ENCODE results near the gene MAP3K20.
"Not testable (repeated sequence)": the region's sequence is repeated elsewhere in the genome, so short reads cannot be mapped to it uniquely, and the experiment has no call there.

Gene MAP3K20

DNA sequence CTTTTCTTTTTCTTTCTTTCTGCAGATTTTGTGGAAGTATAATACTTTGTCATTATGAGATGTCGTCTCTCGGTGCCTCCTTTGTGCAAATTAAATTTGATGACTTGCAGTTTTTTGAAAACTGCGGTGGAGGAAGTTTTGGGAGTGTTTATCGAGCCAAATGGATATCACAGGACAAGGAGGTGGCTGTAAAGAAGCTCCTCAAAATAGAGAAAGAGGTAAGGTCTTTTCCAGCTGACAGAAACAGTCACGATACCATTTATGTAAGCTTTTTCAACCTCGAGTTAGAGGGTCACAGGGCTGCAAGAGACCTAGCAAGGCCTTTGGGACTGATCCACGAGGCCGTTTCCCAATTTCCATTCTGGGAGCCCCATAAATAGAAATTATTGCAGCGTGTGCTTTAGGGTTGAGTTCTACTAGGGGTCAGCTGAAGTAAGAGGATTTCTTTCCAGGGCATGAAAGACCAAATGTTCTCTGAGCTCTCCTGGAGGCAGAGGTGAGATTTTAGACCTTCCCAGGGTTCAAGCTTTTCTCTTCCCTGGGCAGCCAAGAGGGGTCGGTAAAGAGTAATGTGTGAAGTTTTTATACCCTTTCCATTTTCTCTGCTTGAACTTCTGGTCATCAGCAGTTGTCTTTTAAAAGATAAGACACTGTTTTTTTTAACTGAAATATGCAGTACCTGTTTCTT is 15.5 kb downstream of the MAP3K20 start:
- no peaks in the 10 kb centered on the region for H3K9me3 ChIP-seq (ENCODE audit: low read length)
- H3K27me3 ChIP-seq (ENCODE audit: control insufficient read depth in 1 of 2, insufficient read depth in 2 of 2, low read length in 2 of 2) = no peaks in the 10 kb centered on the region
- peak overlapping the region; percentile 29 for H3K9ac ChIP-seq (ENCODE audit: low read length)
- peaks cover 52% of the 10 kb centered on the region for H3K4me1 ChIP-seq (ENCODE audit: insufficient read depth, low read length)
- peak overlapping the region in 1 of 2 donors; percentile 30 for H3K4me3 ChIP-seq (ENCODE audit: low read depth in 1 of 2, low read length in 2 of 2)
- H3K36me3 ChIP-seq (ENCODE audit: insufficient read depth, low read length) = peaks cover 7% of the 10 kb centered on the region
- H3K27ac ChIP-seq (ENCODE audit: low read depth, low read length) = peak overlapping the region; percentile 71

- Histone ChIP-seq H3K36me3 (ENCODE audit: insufficient read depth, low read length) (peaks cover 13% of the 10 kb centered on the region), H3K27me3 (ENCODE audit: control insufficient read depth in 1 of 2, insufficient read depth in 2 of 2, low read length in 2 of 2) (no peaks in the 10 kb centered on the region), H3K9me3 (ENCODE audit: low read length) (no peaks in the 10 kb centered on the region), H3K9ac (ENCODE audit: low read length) (peak overlapping the region; percentile 29), H3K4me3 (ENCODE audit: low read depth in 1 of 2, low read length in 2 of 2) (no peak overlapping the region), H3K4me1 (ENCODE audit: insufficient read depth, low read length) (peaks cover 44% of the 10 kb centered on the region), H3K27ac (ENCODE audit: low read depth, low read length) (peak overlapping the region; percentile 71)
Observed at GRCh38 chr2:173091910-173092309, 16.3 kb downstream of the MAP3K20 start.

DNA sequence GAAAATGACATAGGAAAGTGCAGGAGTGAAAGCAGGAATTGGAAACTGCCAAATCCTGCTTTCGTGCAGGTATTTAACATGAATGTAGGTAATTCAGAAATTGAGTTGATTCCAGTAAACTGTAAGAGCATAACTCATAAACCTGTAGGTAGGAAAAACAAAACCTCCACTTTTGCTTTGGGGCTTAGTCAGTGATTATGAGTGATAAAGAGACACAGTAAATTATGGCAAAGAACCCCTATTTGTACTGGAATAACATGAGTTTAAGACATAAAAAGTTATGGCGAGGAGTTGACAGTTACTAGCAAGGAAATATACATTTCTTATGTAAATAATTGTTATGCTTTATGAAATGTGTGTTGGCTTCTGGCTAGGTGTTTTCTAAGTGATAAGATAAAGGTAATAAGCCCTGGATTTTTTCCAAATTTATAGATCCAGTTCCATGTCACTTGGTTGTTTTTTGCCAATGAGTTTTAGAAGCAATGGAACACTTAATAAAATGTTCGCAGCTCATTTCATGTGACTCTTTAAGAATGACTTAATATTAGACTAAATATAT is 17.3 kb downstream of the MAP3K20 start:
- no peak overlapping the region for H3K9ac ChIP-seq (ENCODE audit: low read length)
- H3K27me3 ChIP-seq (ENCODE audit: control insufficient read depth in 1 of 2, insufficient read depth in 2 of 2, low read length in 2 of 2) = no peaks in the 10 kb centered on the region
- peak overlapping the region; percentile 3 for H3K27ac ChIP-seq (ENCODE audit: low read depth, low read length)
- peaks cover 40% of the 10 kb centered on the region for H3K4me1 ChIP-seq (ENCODE audit: insufficient read depth, low read length)
- no peaks in the 10 kb centered on the region for H3K9me3 ChIP-seq (ENCODE audit: low read length)
- peaks cover 13% of the 10 kb centered on the region for H3K36me3 ChIP-seq (ENCODE audit: insufficient read depth, low read length)
- H3K4me3 ChIP-seq (ENCODE audit: low read depth in 1 of 2, low read length in 2 of 2) = no peak overlapping the region

DNA sequence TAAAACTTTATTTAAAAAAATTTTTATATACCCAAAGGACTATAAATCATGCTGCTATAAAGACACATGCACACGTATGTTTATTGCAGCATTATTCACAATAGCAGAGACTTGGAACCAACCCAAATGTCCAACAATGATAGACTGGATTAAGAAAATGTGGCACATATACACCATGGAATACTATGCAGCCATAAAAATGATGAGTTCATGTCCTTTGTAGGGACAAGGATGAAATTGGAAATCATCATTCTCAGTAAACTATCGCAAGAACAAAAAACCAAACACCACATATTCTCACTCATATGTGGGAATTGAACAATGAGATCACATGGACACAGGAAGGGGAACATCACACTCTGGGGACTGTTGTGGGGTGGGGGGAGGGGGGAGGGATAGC is 18.0 kb downstream of the MAP3K20 start:
- peaks cover 40% of the 10 kb centered on the region for H3K4me1 ChIP-seq (ENCODE audit: insufficient read depth, low read length)
- H3K9me3 ChIP-seq (ENCODE audit: low read length); H3K27me3 ChIP-seq (ENCODE audit: control insufficient read depth in 1 of 2, insufficient read depth in 2 of 2, low read length in 2 of 2); H3K9ac ChIP-seq (ENCODE audit: low read length); H3K27ac ChIP-seq (ENCODE audit: low read depth, low read length); H3K4me3 ChIP-seq (ENCODE audit: low read depth in 1 of 2, low read length in 2 of 2): not testable (repeated sequence)
- H3K36me3 ChIP-seq (ENCODE audit: insufficient read depth, low read length) = peaks cover 13% of the 10 kb centered on the region

DNA sequence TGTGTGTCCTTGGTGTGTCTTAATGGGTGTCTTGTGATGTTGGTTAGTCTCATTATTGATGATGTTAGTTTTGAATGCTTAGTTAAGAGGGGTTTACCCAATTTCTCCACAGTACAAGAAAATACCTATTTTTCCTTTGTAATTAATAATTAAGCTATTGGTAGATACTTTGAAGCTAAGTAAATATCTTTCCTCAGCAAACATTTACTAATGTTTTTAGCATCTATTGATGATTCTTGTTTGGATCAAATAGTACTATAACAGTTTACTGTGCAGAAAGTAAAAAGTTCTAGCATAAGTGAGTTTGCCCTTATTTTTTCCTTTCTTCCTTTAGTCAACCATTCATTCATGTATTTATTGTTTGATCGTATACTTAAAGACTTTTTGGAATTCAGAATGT is 19.1 kb downstream of the MAP3K20 start:
- H3K9ac ChIP-seq (ENCODE audit: low read length) = no peak overlapping the region
- no peaks in the 10 kb centered on the region for H3K27me3 ChIP-seq (ENCODE audit: control insufficient read depth in 1 of 2, insufficient read depth in 2 of 2, low read length in 2 of 2)
- H3K27ac ChIP-seq (ENCODE audit: low read depth, low read length) = no peak overlapping the region
- H3K36me3 ChIP-seq (ENCODE audit: insufficient read depth, low read length) = peaks cover 15% of the 10 kb centered on the region
- H3K9me3 ChIP-seq (ENCODE audit: low read length) = no peaks in the 10 kb centered on the region
- peaks cover 40% of the 10 kb centered on the region for H3K4me1 ChIP-seq (ENCODE audit: insufficient read depth, low read length)
- no peak overlapping the region for H3K4me3 ChIP-seq (ENCODE audit: low read depth in 1 of 2, low read length in 2 of 2)

GRCh38 chr2:173095356-173095755 is 19.7 kb downstream of the MAP3K20 start:
- Histone ChIP-seq H3K27ac (ENCODE audit: low read depth, low read length) (no peak overlapping the region), H3K4me1 (ENCODE audit: insufficient read depth, low read length) (peaks cover 40% of the 10 kb centered on the region), H3K9me3 (ENCODE audit: low read length) (no peaks in the 10 kb centered on the region), H3K27me3 (ENCODE audit: control insufficient read depth in 1 of 2, insufficient read depth in 2 of 2, low read length in 2 of 2) (no peaks in the 10 kb centered on the region), H3K36me3 (ENCODE audit: insufficient read depth, low read length) (peaks cover 17% of the 10 kb centered on the region), H3K4me3 (ENCODE audit: low read depth in 1 of 2, low read length in 2 of 2) (no peak overlapping the region), H3K9ac (ENCODE audit: low read length) (no peak overlapping the region)

GRCh38 chr2:173099271-173099670 is 23.6 kb downstream of the MAP3K20 start:
- no peak overlapping the region for H3K4me3 ChIP-seq (ENCODE audit: low read depth in 1 of 2, low read length in 2 of 2)
- no peaks in the 10 kb centered on the region for H3K27me3 ChIP-seq (ENCODE audit: control insufficient read depth in 1 of 2, insufficient read depth in 2 of 2, low read length in 2 of 2)
- no peak overlapping the region for H3K9ac ChIP-seq (ENCODE audit: low read length)
- peaks cover 30% of the 10 kb centered on the region for H3K4me1 ChIP-seq (ENCODE audit: insufficient read depth, low read length)
- H3K36me3 ChIP-seq (ENCODE audit: insufficient read depth, low read length) = peaks cover 10% of the 10 kb centered on the region
- H3K27ac ChIP-seq (ENCODE audit: low read depth, low read length) = no peak overlapping the region
- no peaks in the 10 kb centered on the region for H3K9me3 ChIP-seq (ENCODE audit: low read length)

- no peaks in the 10 kb centered on the region for H3K27me3 ChIP-seq (ENCODE audit: control insufficient read depth in 1 of 2, insufficient read depth in 2 of 2, low read length in 2 of 2)
- no peak overlapping the region for H3K4me3 ChIP-seq (ENCODE audit: low read depth in 1 of 2, low read length in 2 of 2)
- no peaks in the 10 kb centered on the region for H3K9me3 ChIP-seq (ENCODE audit: low read length)
- H3K27ac ChIP-seq (ENCODE audit: low read depth, low read length) = no peak overlapping the region
- H3K36me3 ChIP-seq (ENCODE audit: insufficient read depth, low read length) = peaks cover 10% of the 10 kb centered on the region
- peaks cover 30% of the 10 kb centered on the region for H3K4me1 ChIP-seq (ENCODE audit: insufficient read depth, low read length)
- no peak overlapping the region for H3K9ac ChIP-seq (ENCODE audit: low read length)
Observed at GRCh38 chr2:173099804-173100203, 24.2 kb downstream of the MAP3K20 start.

DNA sequence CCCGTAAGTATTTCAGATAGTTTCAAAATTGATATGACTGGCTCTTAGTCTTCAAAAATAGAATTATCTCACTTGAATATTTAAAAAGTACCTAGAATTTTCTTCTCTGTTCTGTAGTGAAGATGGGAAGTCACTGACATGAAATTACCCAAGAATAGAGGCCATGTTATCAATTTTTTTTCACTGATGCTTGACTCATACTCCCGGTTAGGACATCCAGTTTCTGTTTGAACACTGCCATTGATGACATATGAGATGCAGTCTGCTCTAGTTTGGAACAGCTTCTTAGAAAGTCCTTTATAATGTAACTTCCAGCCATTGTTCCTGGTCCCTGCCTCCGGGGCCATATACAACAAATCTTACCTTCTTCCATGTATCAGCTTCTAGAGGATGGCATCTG is 26.0 kb downstream of the MAP3K20 start:
- Histone ChIP-seq H3K4me1 (ENCODE audit: insufficient read depth, low read length) (peaks cover 36% of the 10 kb centered on the region), H3K9ac (ENCODE audit: low read length) (no peak overlapping the region), H3K27me3 (ENCODE audit: control insufficient read depth in 1 of 2, insufficient read depth in 2 of 2, low read length in 2 of 2) (no peaks in the 10 kb centered on the region), H3K36me3 (ENCODE audit: insufficient read depth, low read length) (peaks cover 6% of the 10 kb centered on the region), H3K9me3 (ENCODE audit: low read length) (no peaks in the 10 kb centered on the region), H3K4me3 (ENCODE audit: low read depth in 1 of 2, low read length in 2 of 2) (no peak overlapping the region), H3K27ac (ENCODE audit: low read depth, low read length) (no peak overlapping the region)

DNA sequence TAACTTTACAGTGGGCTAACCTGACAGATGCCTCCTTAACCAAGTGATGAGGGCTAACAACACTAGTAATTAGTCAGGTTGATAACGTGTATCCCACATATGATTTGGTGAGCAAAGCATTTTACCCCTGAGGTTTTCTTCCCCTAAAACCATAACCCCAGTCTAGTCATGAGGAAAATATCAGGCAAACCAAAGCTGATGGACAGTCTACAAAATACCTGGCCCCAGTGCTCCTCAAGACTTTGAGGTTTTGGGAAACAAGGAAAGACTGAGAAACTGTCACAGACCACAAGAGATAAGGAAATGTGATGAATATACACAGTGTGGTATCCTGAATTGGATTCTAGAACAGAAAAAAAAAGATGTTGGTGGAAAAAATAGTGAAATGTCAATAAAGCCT is 28.5 kb downstream of the MAP3K20 start:
- H3K36me3 ChIP-seq (ENCODE audit: insufficient read depth, low read length) = peaks cover 4% of the 10 kb centered on the region
- H3K4me1 ChIP-seq (ENCODE audit: insufficient read depth, low read length) = peaks cover 47% of the 10 kb centered on the region
- H3K27ac ChIP-seq (ENCODE audit: low read depth, low read length) = no peak overlapping the region
- no peak overlapping the region for H3K9ac ChIP-seq (ENCODE audit: low read length)
- H3K9me3 ChIP-seq (ENCODE audit: low read length) = no peaks in the 10 kb centered on the region
- H3K27me3 ChIP-seq (ENCODE audit: control insufficient read depth in 1 of 2, insufficient read depth in 2 of 2, low read length in 2 of 2) = no peaks in the 10 kb centered on the region
- no peak overlapping the region for H3K4me3 ChIP-seq (ENCODE audit: low read depth in 1 of 2, low read length in 2 of 2)

DNA sequence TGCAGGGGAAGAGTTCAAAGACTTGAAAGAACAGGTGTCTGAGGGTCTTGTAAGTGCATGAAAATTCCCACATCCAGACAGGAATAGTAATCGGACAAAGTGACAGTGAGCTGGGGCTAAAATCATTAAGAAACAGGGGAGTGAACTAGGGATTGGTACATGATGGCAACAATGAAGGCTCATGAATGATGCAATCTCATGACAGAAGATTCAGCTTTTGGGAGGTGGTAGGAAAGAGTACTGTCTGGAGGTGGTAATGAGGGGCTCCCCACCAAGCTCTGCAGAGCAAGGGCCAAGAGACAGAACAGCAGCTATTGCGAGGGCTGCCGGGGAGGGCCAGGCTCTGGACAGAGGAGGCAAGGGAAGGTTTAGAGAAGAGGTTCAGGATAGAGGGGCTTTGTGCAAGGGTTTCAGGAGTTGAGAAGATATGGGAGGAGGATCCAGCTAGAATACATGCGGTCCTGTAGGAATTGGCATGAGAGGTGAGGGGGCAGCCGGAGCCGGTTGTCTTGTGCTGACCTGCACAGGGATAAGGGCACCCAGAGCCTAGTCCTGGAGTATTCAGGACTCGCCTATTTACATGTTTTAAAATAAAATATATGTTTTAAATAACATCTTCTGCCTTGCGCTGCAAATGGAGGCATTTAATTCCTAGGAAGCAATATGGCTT is 31.4 kb downstream of the MAP3K20 start:
- Histone ChIP-seq H3K36me3 (ENCODE audit: insufficient read depth, low read length) (no peaks in the 10 kb centered on the region), H3K4me1 (ENCODE audit: insufficient read depth, low read length) (peaks cover 34% of the 10 kb centered on the region), H3K27me3 (ENCODE audit: control insufficient read depth in 1 of 2, insufficient read depth in 2 of 2, low read length in 2 of 2) (no peaks in the 10 kb centered on the region), H3K27ac (ENCODE audit: low read depth, low read length) (no peak overlapping the region), H3K9me3 (ENCODE audit: low read length) (no peaks in the 10 kb centered on the region), H3K4me3 (ENCODE audit: low read depth in 1 of 2, low read length in 2 of 2) (no peak overlapping the region), H3K9ac (ENCODE audit: low read length) (no peak overlapping the region)
